NB4 (cell line): Measurements from ENCODE around the gene CFAP20.

Experiments used
- MYC ChIP-seq: IDR thresholded peaks from 2 replicates; pipeline ENCODE4 v1.6.1; 2011; ENCODE audit warnings: low read depth, low read length
- POLR2A ChIP-seq: IDR thresholded peaks from 2 replicates; pipeline ENCODE4 v1.6.1; 2011; ENCODE audit warnings: mild to moderate bottlenecking; ENCODE audit not compliant: insufficient read length; ENCODE audit errors: extremely low read depth
- TF ChIP-seq, protein P1 (sequence below): IDR thresholded peaks from one replicate; pipeline ENCODE4 v1.5.1; 2012; ENCODE audit warnings: low read depth, low read length
- TF ChIP-seq, protein P2 (sequence below): IDR thresholded peaks from 2 replicates; pipeline ENCODE4 v1.6.1; 2011; ENCODE audit warnings: low read depth, low read length

DNA sequence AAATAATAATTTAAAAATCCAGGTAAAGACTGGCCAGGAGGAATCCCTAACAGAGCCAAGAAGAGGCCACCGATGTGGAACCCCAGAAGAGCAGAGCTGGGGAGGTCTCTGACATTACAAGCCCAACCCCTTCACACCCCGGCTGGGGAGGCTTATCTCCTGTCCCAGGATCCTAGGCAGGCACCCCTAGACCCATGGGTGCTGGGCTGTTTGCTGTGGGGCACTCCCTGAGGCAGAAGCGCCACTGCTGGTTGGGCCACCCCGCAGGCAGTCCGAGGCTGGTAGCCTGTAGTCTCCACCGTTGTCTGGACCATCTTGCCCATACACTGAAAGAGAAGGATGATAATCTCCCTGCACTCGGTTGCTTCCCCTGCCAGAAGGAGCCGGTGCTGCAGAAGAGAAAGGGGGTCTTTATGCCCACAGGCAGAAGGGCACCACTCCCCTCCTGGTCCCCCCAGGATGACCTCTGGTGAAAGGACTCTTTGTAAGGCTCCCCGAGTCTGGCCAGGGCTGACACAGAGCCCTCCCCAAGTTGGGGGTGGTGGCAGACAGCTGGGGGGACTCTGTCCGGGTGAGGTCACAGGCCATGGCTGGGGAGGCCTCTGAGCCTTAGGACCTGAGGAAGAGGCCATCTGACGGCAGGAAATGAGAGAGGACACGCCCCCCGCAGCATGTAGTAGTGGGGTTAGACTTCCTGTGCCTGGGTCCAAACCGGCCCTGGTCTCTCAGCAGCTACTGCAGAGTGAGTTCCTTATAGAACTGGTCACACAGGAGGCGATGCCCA lies 34.2 kb downstream of the CFAP20 start:
- TF ChIP-seq, protein P1, sequence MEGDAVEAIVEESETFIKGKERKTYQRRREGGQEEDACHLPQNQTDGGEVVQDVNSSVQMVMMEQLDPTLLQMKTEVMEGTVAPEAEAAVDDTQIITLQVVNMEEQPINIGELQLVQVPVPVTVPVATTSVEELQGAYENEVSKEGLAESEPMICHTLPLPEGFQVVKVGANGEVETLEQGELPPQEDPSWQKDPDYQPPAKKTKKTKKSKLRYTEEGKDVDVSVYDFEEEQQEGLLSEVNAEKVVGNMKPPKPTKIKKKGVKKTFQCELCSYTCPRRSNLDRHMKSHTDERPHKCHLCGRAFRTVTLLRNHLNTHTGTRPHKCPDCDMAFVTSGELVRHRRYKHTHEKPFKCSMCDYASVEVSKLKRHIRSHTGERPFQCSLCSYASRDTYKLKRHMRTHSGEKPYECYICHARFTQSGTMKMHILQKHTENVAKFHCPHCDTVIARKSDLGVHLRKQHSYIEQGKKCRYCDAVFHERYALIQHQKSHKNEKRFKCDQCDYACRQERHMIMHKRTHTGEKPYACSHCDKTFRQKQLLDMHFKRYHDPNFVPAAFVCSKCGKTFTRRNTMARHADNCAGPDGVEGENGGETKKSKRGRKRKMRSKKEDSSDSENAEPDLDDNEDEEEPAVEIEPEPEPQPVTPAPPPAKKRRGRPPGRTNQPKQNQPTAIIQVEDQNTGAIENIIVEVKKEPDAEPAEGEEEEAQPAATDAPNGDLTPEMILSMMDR, result no peak
- TF ChIP-seq POLR2A (no peak), MYC (no peak)
- TF ChIP-seq, protein P2, sequence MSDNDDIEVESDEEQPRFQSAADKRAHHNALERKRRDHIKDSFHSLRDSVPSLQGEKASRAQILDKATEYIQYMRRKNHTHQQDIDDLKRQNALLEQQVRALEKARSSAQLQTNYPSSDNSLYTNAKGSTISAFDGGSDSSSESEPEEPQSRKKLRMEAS, result no peak
